KMS-11 (cell line): ENCODE data around the gene GBP5.

Source experiments
- H2AFZ ChIP-seq: fragments of 200-600 bp; sonication (generic); 2 replicates; pipeline ENCODE4 v1.6.1; 2016; ENCODE audit warnings: antibody characterized with exemption, mixed run types, low read depth
- H3K27ac ChIP-seq: fragments of 200-600 bp; sonication (generic); 2 replicates; pipeline ENCODE4 v1.6.1; 2016; ENCODE audit warnings: mild to moderate bottlenecking, mixed run types
- H3K27me3 ChIP-seq: fragments of 200-600 bp; sonication (generic); 2 replicates; pipeline ENCODE4 v1.6.1; 2017; ENCODE audit warnings: mild to moderate bottlenecking, low read depth, mixed run types, moderate library complexity; ENCODE audit not compliant: insufficient read depth
- H3K36me3 ChIP-seq: fragments of 200-600 bp; sonication (generic); 2 replicates; pipeline ENCODE4 v1.6.1; 2017; ENCODE audit warnings: mild to moderate bottlenecking, mixed run types; ENCODE audit not compliant: insufficient read depth
- H3K4me1 ChIP-seq: fragments of 200-600 bp; sonication (generic); 2 replicates; pipeline ENCODE4 v1.6.1; 2016; ENCODE audit warnings: mild to moderate bottlenecking, low read depth, mixed run types; ENCODE audit not compliant: poor library complexity, severe bottlenecking
- H3K4me2 ChIP-seq: fragments of 200-600 bp; sonication (generic); 2 replicates; pipeline ENCODE4 v1.7.0; 2016; ENCODE audit warnings: mild to moderate bottlenecking, mixed run types
- H3K4me3 ChIP-seq: fragments of 200-600 bp; sonication (generic); IDR thresholded peaks from 2 replicates; pipeline ENCODE4 v1.6.1; 2017; ENCODE audit warnings: low read depth, low read length, mixed read lengths; ENCODE audit not compliant: insufficient read depth
- H3K79me2 ChIP-seq: fragments of 200-600 bp; sonication (generic); 2 replicates; pipeline ENCODE4 v1.6.1; 2016; ENCODE audit warnings: low read depth, mixed run types; ENCODE audit not compliant: insufficient read depth
- H3K9ac ChIP-seq: fragments of 200-600 bp; sonication (generic); 2 replicates; pipeline ENCODE4 v1.6.1; 2016; ENCODE audit warnings: mild to moderate bottlenecking, mixed run types
- H4K20me1 ChIP-seq: fragments of 200-600 bp; sonication (generic); 2 replicates; pipeline ENCODE4 v1.6.1; 2016; ENCODE audit warnings: mild to moderate bottlenecking, mixed run types; ENCODE audit not compliant: insufficient read depth
- TF ChIP-seq, protein P1 (sequence below): fragments of 200-600 bp; sonication (generic); conservative IDR thresholded peaks from 2 replicates; pipeline ENCODE4 v1.6.1; 2017; ENCODE audit warnings: low read depth, mild to moderate bottlenecking, antibody characterized with exemption, low read length, moderate library complexity, mixed read lengths

GBP5 gene

DNA sequence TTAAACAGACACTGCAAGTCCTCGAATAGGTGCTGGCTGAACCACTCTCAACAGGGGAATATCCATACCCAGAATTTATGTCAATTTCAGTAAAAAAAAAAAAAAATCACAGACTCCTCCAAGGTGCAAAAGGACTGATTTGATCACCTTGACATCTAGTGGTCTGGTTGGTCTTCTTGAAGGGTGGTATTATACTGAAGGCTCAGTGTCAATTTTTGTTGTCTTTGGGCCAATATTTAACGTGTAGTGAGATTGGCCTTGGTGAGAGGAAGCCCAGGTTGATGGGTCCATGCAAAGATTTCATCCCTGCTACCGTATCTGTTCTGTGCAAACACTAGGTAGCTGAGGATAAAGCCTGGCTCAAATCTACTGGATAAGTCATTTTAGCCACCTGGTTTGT, 4.0 kb upstream of the GBP5 start:
- H4K20me1 ChIP-seq, result no peaks in the 10 kb centered on the region
- no peaks in the 10 kb centered on the region for H3K4me1 ChIP-seq
- H3K27me3 ChIP-seq, result no peaks in the 10 kb centered on the region
- no peaks in the 10 kb centered on the region for H3K36me3 ChIP-seq
- H3K79me2 ChIP-seq, result no peaks in the 10 kb centered on the region
- H3K4me2 ChIP-seq, result no peak overlapping the region
- H3K27ac ChIP-seq, result no peak overlapping the region
- TF ChIP-seq, protein P1, sequence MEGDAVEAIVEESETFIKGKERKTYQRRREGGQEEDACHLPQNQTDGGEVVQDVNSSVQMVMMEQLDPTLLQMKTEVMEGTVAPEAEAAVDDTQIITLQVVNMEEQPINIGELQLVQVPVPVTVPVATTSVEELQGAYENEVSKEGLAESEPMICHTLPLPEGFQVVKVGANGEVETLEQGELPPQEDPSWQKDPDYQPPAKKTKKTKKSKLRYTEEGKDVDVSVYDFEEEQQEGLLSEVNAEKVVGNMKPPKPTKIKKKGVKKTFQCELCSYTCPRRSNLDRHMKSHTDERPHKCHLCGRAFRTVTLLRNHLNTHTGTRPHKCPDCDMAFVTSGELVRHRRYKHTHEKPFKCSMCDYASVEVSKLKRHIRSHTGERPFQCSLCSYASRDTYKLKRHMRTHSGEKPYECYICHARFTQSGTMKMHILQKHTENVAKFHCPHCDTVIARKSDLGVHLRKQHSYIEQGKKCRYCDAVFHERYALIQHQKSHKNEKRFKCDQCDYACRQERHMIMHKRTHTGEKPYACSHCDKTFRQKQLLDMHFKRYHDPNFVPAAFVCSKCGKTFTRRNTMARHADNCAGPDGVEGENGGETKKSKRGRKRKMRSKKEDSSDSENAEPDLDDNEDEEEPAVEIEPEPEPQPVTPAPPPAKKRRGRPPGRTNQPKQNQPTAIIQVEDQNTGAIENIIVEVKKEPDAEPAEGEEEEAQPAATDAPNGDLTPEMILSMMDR, result no peak
- no peak overlapping the region for H3K4me3 ChIP-seq
- H3K9ac ChIP-seq, result no peak overlapping the region
- no peak overlapping the region for H2AFZ ChIP-seq

DNA sequence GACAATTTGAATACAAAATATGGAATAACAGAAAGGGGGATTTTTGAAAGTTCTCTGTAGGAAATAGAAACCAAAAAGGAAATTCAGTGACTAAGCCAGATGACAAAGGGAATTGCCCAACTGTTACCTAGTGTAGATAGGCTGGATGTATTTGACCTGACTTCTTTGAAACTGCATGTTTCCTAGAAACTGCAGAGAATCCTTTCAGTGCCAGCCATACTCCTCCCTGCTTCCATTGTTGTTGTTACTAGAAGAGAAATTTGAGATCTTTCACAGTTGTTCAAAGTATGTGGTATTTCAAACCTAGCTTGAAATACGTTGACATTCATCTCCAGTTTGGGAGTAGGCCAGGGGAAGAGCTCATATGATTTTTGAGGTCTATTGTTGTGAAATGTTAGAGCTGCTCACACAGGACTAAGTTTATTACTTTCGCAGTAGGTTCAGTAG, 1.8 kb upstream of the GBP5 start:
- H3K9ac ChIP-seq, result no peak overlapping the region
- H3K4me3 ChIP-seq, result no peak overlapping the region
- no peak overlapping the region for H2AFZ ChIP-seq
- H3K4me2 ChIP-seq, result no peak overlapping the region
- no peaks in the 10 kb centered on the region for H4K20me1 ChIP-seq
- H3K4me1 ChIP-seq, result no peaks in the 10 kb centered on the region
- H3K27me3 ChIP-seq, result no peaks in the 10 kb centered on the region
- TF ChIP-seq, protein P1, result no peak
- no peak overlapping the region for H3K27ac ChIP-seq
- H3K36me3 ChIP-seq, result no peaks in the 10 kb centered on the region
- no peaks in the 10 kb centered on the region for H3K79me2 ChIP-seq

DNA sequence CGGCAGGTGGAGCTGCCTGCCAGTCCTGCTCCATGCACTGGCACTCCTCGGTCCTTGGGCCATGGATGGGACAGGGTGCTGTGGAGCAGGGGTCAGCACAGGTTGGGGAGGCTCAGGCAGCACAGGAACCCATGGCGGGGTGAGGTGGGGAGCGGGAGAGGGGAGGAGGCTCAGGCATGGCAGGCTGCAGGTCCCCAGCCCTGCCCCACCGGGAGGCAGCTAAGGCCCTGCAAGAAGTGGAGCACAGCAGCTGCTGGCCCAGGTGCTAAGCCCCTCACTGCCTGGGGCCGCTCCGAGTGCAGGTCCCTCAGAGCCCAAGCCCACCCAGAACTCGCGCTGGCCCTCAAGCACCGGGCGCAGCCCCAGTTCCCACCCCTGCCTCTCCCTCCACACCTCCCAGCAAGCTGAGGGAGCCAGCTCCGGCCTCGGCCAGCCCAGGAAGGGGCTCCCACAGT, 691 bp upstream of the GBP5 start:
- TF ChIP-seq, protein P1, result no peak
- H4K20me1 ChIP-seq, result no peaks in the 10 kb centered on the region
- no peaks in the 10 kb centered on the region for H3K36me3 ChIP-seq
- no peak overlapping the region for H2AFZ ChIP-seq
- H3K27me3 ChIP-seq, result no peaks in the 10 kb centered on the region
- H3K4me3 ChIP-seq, result no peak overlapping the region
- no peaks in the 10 kb centered on the region for H3K4me1 ChIP-seq
- no peak overlapping the region for H3K27ac ChIP-seq
- H3K4me2 ChIP-seq, result no peak overlapping the region
- H3K79me2 ChIP-seq, result no peaks in the 10 kb centered on the region
- H3K9ac ChIP-seq, result no peak overlapping the region

DNA sequence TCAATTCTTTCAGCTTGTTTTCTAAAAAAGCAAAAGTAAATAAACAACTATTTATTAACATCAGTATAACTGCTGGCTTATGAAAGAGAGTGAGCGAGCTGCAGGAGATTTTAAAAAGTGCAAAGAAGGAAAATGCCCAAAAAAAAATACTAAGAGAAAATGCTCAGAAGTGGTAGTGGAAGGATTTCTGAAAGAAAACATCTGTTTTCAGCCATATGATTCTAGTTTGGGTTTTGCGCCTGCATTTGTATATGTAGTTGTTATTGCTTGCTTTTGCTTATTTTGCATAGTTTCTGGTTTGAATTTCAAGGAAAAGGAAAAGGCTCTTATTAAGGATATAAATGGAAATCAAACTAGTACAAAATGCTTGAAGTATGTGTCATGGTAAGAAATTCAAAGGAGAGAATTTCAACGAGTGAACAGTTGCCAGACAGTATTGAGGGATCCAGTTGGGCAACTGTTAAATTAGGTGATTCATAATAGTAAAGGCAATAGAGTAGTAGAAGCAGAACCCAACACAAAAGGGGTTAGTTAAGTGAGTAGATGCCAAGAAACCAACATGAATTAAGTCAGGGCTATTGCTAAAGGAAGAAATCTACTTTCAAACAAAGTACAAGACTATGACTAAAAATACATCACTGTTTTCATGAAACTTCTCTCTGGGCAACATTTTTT, 1.2 kb downstream of the GBP5 start:
- Histone ChIP-seq H3K4me3 (no peak overlapping the region), H3K79me2 (no peaks in the 10 kb centered on the region), H2AFZ (no peak overlapping the region), H3K36me3 (no peaks in the 10 kb centered on the region), H3K9ac (no peak overlapping the region), H4K20me1 (no peaks in the 10 kb centered on the region), H3K27ac (no peak overlapping the region), H3K4me1 (no peaks in the 10 kb centered on the region), H3K4me2 (no peak overlapping the region), H3K27me3 (no peaks in the 10 kb centered on the region)
- TF ChIP-seq, protein P1, result no peak
